Mesothelial cell of epicardium (in vitro differentiated cells): ENCODE data around the gene TRPM3. TPM values are rescaled to one million over a fixed set of nuclear protein-coding genes. Genes with fewer than 3 reads are reported as not detected.

Source experiments
- DNase-seq, 2 experiments: peaks; one replicate each; pipeline ENCODE4 v3.0.0; 2021; ENCODE audit warnings: low spot score in 2 of 2; ENCODE audit not compliant: unreplicated experiment in 2 of 2
- H3K27ac Mint-ChIP-seq: 2 replicates; pipeline ENCODE4 v1.8.0; 2021; ENCODE audit warnings: mixed read lengths
- H3K27me3 Mint-ChIP-seq: 2 replicates; pipeline ENCODE4 v1.8.0; 2021; ENCODE audit warnings: low read depth, mixed read lengths
- H3K36me3 Mint-ChIP-seq: 2 replicates; pipeline ENCODE4 v1.8.0; 2021; ENCODE audit warnings: mixed read lengths
- H3K4me1 Mint-ChIP-seq: 2 replicates; pipeline ENCODE4 v1.8.0; 2021; ENCODE audit warnings: mixed read lengths
- H3K4me3 Mint-ChIP-seq: 2 replicates; pipeline ENCODE4 v1.8.0; 2021; ENCODE audit warnings: mild to moderate bottlenecking, moderate library complexity, mixed read lengths
- H3K9me3 Mint-ChIP-seq: 2 replicates; pipeline ENCODE4 v1.8.0; 2021; ENCODE audit warnings: mixed read lengths
- CTCF ChIP-seq: fragments of 200-600 bp; sonication (generic); IDR thresholded peaks from one replicate; pipeline ENCODE4 v1.5.0; 2021; ENCODE audit warnings: antibody characterized with exemption; ENCODE audit not compliant: unreplicated experiment
- total RNA-seq: library from RNA; stranded (reverse); gene quantifications from 3 replicates; pipeline ENCODE4 v1.2.1, GENCODE V29; 2021

TRPM3 gene
- total RNA-seq, 1 donor from 2014 or later, result 1.6 TPM

DNA sequence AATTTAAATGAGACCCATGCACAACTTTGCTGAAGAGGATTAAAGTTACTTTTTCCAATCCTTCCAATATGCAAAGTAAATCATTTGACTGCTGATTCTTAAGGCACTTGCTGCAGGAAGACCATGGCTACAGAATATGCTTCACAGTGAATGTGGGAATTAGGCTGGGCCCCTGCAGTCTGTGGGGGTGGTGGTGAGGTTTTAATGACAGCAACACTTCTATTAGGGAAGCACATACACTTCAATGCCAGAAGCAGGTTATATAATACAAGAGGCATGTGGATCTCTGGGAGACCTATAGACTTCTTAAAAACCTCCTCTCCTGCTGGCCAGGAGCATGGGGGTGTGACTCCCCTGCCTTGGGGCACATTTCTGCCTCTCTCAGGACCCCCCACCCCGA, 582.4 kb downstream of the TRPM3 start:
- H3K27me3 Mint-ChIP-seq, result no peaks in the 10 kb centered on the region
- H3K27ac Mint-ChIP-seq, result peak overlapping the region; percentile 3
- no peak for DNase-seq
- TF ChIP-seq CTCF, result no peak
- H3K4me1 Mint-ChIP-seq, result peaks cover 28% of the 10 kb centered on the region
- no peaks in the 10 kb centered on the region for H3K36me3 Mint-ChIP-seq
- no peaks in the 10 kb centered on the region for H3K9me3 Mint-ChIP-seq
- no peak overlapping the region for H3K4me3 Mint-ChIP-seq

DNA sequence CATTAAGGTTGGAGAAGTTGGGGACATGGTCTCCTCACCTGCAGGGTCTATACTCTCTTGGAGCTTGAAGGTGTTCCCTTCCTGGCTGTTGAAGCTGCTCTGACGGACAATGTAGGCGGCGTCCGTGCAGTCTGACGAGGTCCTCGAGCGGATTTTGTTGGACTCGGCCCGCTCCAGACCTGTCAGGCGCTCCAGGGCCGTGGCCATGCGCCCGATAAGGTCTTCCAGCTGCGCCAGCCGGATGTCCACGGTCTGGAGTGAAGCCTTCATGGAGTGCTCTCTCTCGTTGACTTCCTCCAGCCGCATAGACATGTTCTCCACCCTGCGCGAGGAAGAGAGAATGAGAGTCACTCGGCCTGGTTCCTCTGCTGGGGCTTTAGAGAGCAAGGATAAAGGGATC, 584.3 kb downstream of the TRPM3 start:
- no peak for DNase-seq
- H3K4me1 Mint-ChIP-seq, result peaks cover 33% of the 10 kb centered on the region
- TF ChIP-seq CTCF, result no peak
- H3K9me3 Mint-ChIP-seq, result no peaks in the 10 kb centered on the region
- H3K36me3 Mint-ChIP-seq, result no peaks in the 10 kb centered on the region
- no peak overlapping the region for H3K27ac Mint-ChIP-seq
- H3K27me3 Mint-ChIP-seq, result no peaks in the 10 kb centered on the region
- no peak overlapping the region for H3K4me3 Mint-ChIP-seq

DNA sequence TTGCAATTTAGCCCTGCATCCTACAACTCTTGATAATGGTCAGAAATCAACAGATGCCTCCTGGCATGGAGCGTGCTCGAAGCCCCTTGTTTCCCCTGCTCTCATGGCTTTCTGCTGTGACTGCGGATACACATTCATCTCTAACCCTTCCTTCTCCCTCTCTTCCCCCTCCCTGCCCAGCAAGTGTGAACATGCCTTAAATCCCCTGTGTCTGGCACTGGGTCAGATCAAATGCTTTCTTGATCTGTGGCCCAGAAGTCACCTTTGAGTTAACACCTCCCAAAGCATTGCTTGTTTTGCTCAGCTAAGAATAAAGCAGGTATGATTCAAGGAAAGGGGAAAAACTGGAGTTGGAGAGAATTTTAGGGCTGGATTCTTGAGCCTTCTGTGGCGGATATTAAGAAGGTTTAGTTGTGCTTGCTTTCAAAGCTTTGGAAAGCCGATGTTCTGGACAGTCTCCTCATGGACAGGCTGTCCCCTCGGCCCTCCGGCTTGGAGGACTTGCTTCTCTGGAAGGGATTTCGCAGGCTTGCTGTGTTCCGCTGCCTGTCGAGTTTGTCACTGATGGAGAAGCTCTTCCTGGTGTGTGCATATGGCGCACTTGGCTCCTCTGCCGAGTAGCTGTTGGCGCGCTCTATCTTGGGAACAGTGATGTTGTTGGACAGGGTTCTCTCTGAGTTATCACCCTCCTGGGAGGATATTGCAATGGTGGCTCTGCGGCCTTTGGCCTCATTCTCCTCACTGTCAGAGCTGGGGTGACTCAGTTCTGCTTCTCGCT, 585.7 kb downstream of the TRPM3 start:
- no peak for DNase-seq
- H3K27me3 Mint-ChIP-seq, result no peaks in the 10 kb centered on the region
- no peaks in the 10 kb centered on the region for H3K9me3 Mint-ChIP-seq
- H3K4me3 Mint-ChIP-seq, result no peak overlapping the region
- H3K27ac Mint-ChIP-seq, result no peak overlapping the region
- TF ChIP-seq CTCF, result no peak
- H3K4me1 Mint-ChIP-seq, result peaks cover 29% of the 10 kb centered on the region
- H3K36me3 Mint-ChIP-seq, result no peaks in the 10 kb centered on the region

- DNase-seq, result no peak
- no peak overlapping the region for H3K4me3 Mint-ChIP-seq
- TF ChIP-seq CTCF, result no peak
Observed at GRCh38 chr9:70534471-70534870, 587.0 kb downstream of the TRPM3 start.

DNA sequence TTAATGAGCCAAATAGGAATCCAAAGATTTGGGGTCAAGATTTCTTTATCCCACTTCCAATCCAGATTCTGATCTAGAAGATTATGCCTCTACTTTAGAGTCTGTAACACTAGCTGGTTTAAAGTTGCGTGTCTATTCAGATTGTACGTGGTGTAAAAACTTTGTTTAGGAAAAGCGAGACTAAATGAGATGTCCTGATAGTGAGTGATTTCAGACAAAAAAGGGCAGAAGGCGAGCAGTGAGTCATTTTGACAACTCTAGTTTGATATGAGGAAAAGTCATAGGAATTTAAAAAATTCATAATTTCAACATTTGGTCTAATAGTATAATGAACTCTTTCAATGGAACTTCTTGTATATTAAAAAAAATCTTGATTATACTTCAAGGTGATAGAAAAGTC, 587.4 kb downstream of the TRPM3 start:
- Mint-ChIP-seq H3K9me3 (no peaks in the 10 kb centered on the region), H3K27ac (no peak overlapping the region), H3K4me1 (peaks cover 25% of the 10 kb centered on the region), H3K36me3 (no peaks in the 10 kb centered on the region), H3K27me3 (no peaks in the 10 kb centered on the region), H3K4me3 (no peak overlapping the region)
- DNase-seq, result no peak
- TF ChIP-seq CTCF, result no peak

More at GRCh38 chr9:70534471-70534870, 587.0 kb downstream of the TRPM3 start:
- H3K9me3 Mint-ChIP-seq, result no peaks in the 10 kb centered on the region
- H3K27me3 Mint-ChIP-seq, result no peaks in the 10 kb centered on the region
- H3K4me1 Mint-ChIP-seq, result peaks cover 28% of the 10 kb centered on the region
- H3K36me3 Mint-ChIP-seq, result no peaks in the 10 kb centered on the region
- H3K27ac Mint-ChIP-seq, result peak overlapping the region; percentile 11
